GM23338 (cell line): ENCODE results near the gene DNM2.
"Not testable (repeated sequence)": the region's sequence is repeated elsewhere in the genome, so short reads cannot be mapped to it uniquely, and the experiment has no call there.

Experiments used
- CREB1 ChIP-seq: fragments of 250-450 bp; sonication (Bioruptor Pico); IDR thresholded peaks from 2 replicates; pipeline ENCODE4 v1.5.0; 2020; ENCODE audit warnings: low read depth, mild to moderate bottlenecking, moderate library complexity
- CTCF ChIP-seq, 2 experiments: fragments of 200-600 bp in 1 of 2; sonication (generic) in 1 of 2; conservative IDR thresholded peaks; 2 replicates each; pipeline versions ENCODE4 v1.5.1 to v1.6.1; 2016 to 2017; ENCODE audit warnings: antibody characterized with exemption in 2 of 2, low read depth in 2 of 2, mild to moderate bottlenecking in 2 of 2, moderate library complexity in 1 of 2
- ETS1 ChIP-seq: IDR thresholded peaks from 2 replicates; pipeline ENCODE4 v1.6.1; 2016; ENCODE audit warnings: antibody characterized with exemption
- EZH2 ChIP-seq: fragments of 200-600 bp; sonication (generic); IDR thresholded peaks from one replicate; pipeline ENCODE4 v1.8.0; 2017; ENCODE audit warnings: antibody characterized with exemption, mild to moderate bottlenecking, low read depth; ENCODE audit not compliant: unreplicated experiment
- EZH2phosphoT487 ChIP-seq: fragments of 200-600 bp; sonication (generic); IDR thresholded peaks from one replicate; pipeline ENCODE4 v1.8.1; 2018; ENCODE audit warnings: antibody characterized with exemption; ENCODE audit not compliant: unreplicated experiment
- JUNB ChIP-seq: IDR thresholded peaks from one replicate; pipeline ENCODE4 v1.6.1; 2016; ENCODE audit warnings: antibody characterized with exemption; ENCODE audit not compliant: unreplicated experiment
- NANOG ChIP-seq: IDR thresholded peaks from 2 replicates; pipeline ENCODE4 v1.6.1; 2016; ENCODE audit warnings: antibody characterized with exemption, borderline replicate concordance
- POLR2AphosphoS5 ChIP-seq: IDR thresholded peaks from 2 replicates; pipeline ENCODE4 v1.6.1; 2016; ENCODE audit warnings: antibody characterized with exemption, low read depth
- REST ChIP-seq: IDR thresholded peaks from one replicate; pipeline ENCODE4 v1.6.1; 2018; ENCODE audit warnings: antibody characterized with exemption; ENCODE audit not compliant: unreplicated experiment
- STAT1 ChIP-seq: IDR thresholded peaks from one replicate; pipeline ENCODE4 v1.6.1; 2016; ENCODE audit warnings: antibody characterized with exemption; ENCODE audit not compliant: unreplicated experiment
- ZNF114 ChIP-seq: fragments of 250-450 bp; sonication (Bioruptor Pico); IDR thresholded peaks from 2 replicates; pipeline ENCODE4 v1.5.0; 2020; ENCODE audit warnings: mild to moderate bottlenecking, moderate library complexity
- ZNF331 ChIP-seq: fragments of 250-450 bp; sonication (Bioruptor Pico); IDR thresholded peaks from 2 replicates; pipeline ENCODE4 v1.5.0; 2020; ENCODE audit warnings: low read depth, mild to moderate bottlenecking, moderate library complexity
- ZNF462 ChIP-seq: fragments of 250-450 bp; sonication (Bioruptor Pico); IDR thresholded peaks from 2 replicates; pipeline ENCODE4 v1.5.0; 2020; ENCODE audit warnings: mild to moderate bottlenecking, moderate library complexity

- TF ChIP-seq CTCF (conservative IDR thresholded peaks at IDR 0.05; ENCODE audit: low read depth in 2 of 2); EZH2; ETS1; POLR2AphosphoS5; REST; ZNF462 (CRISPR knock-in tag); JUNB; EZH2phosphoT487; ZNF114 (CRISPR knock-in tag); NANOG; STAT1; CREB1 (CRISPR knock-in tag); ZNF331 (CRISPR knock-in tag): not testable (repeated sequence)
Measured at GRCh38 chr19:10671922-10672321, 46.0 kb upstream of the DNM2 start.
